ENCODE measurements around the gene PPIG.

GRCh38 chr2:169599568-169599967, 15.4 kb downstream of the PPIG start:
- no peak for TF ChIP-seq EZH2 (IDR thresholded peaks at IDR 0.05; ENCODE audit: low read length, unreplicated experiment)
- TF ChIP-seq, protein P1, sequence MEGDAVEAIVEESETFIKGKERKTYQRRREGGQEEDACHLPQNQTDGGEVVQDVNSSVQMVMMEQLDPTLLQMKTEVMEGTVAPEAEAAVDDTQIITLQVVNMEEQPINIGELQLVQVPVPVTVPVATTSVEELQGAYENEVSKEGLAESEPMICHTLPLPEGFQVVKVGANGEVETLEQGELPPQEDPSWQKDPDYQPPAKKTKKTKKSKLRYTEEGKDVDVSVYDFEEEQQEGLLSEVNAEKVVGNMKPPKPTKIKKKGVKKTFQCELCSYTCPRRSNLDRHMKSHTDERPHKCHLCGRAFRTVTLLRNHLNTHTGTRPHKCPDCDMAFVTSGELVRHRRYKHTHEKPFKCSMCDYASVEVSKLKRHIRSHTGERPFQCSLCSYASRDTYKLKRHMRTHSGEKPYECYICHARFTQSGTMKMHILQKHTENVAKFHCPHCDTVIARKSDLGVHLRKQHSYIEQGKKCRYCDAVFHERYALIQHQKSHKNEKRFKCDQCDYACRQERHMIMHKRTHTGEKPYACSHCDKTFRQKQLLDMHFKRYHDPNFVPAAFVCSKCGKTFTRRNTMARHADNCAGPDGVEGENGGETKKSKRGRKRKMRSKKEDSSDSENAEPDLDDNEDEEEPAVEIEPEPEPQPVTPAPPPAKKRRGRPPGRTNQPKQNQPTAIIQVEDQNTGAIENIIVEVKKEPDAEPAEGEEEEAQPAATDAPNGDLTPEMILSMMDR (conservative IDR thresholded peaks at IDR 0.05; ENCODE audit: low read depth, low read length): no peak
